Hepatocyte (in vitro differentiated cells): ENCODE measurements around the gene SRP54.

Experiments
- EZH2 ChIP-seq: fragments of 200-600 bp; sonication (generic); IDR thresholded peaks from 2 replicates; pipeline ENCODE4 v1.6.1; 2016; ENCODE audit warnings: antibody characterized with exemption, mild to moderate bottlenecking, borderline replicate concordance
- EZH2phosphoT487 ChIP-seq: fragments of 200-600 bp; sonication (generic); IDR thresholded peaks from one replicate; pipeline ENCODE4 v1.6.1; 2018; ENCODE audit warnings: antibody characterized with exemption, mild to moderate bottlenecking, low read depth, moderate library complexity; ENCODE audit not compliant: unreplicated experiment, severe bottlenecking
- TF ChIP-seq, protein P1 (sequence below): fragments of 200-600 bp; sonication (generic); IDR thresholded peaks from 2 replicates; pipeline ENCODE4 v1.5.1; 2016; ENCODE audit warnings: antibody characterized with exemption, mild to moderate bottlenecking; ENCODE audit not compliant: poor library complexity

DNA sequence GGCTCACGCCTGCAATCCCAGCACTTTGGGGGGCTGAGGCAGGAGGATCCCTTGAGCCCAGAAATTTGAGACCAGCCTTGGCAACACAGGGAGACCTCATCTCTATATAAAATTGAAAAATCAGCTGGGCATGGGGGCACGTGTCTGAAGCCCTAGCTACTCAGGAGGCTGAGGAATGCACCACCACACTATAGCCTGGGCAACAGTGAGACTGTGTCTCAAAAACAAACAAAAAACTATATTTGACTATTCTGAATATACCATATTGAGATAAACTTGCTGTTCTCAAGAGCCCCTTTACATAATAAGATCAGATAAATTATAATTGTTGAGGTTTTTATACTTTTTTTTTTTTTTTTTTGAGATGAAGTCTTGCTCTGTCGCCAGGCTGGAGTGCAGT, 44.9 kb upstream of the SRP54 start:
- TF ChIP-seq, protein P1, sequence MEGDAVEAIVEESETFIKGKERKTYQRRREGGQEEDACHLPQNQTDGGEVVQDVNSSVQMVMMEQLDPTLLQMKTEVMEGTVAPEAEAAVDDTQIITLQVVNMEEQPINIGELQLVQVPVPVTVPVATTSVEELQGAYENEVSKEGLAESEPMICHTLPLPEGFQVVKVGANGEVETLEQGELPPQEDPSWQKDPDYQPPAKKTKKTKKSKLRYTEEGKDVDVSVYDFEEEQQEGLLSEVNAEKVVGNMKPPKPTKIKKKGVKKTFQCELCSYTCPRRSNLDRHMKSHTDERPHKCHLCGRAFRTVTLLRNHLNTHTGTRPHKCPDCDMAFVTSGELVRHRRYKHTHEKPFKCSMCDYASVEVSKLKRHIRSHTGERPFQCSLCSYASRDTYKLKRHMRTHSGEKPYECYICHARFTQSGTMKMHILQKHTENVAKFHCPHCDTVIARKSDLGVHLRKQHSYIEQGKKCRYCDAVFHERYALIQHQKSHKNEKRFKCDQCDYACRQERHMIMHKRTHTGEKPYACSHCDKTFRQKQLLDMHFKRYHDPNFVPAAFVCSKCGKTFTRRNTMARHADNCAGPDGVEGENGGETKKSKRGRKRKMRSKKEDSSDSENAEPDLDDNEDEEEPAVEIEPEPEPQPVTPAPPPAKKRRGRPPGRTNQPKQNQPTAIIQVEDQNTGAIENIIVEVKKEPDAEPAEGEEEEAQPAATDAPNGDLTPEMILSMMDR: no peak
- TF ChIP-seq EZH2 (no peak), EZH2phosphoT487 (no peak)
